Keratinocyte (primary cell): ENCODE data around the gene SEC14L1. TPM values are rescaled to one million over a fixed set of nuclear protein-coding genes. Genes with fewer than 3 reads are reported as not detected.
"Not testable (repeated sequence)": the region's sequence is repeated elsewhere in the genome, so short reads cannot be mapped to it uniquely, and the experiment has no call there.

Experiments
- DNase-seq: peaks from one replicate; pipeline ENCODE4 v3.0.0-alpha.2; 2011; ENCODE audit warnings: low read depth, missing footprints, low spot score
- FAIRE-seq: peaks from 2 replicates; lab custom pipeline; 2011; peaks lifted over from hg19 to GRCh38; lab: Jason Lieb, UNC
- H2AFZ ChIP-seq: 2 replicates; pipeline ENCODE4 v1.6.0; 2012; ENCODE audit warnings: low read length, control low read depth, inconsistent platforms; ENCODE audit not compliant: control insufficient read depth
- H3K27ac ChIP-seq: 2 replicates; pipeline ENCODE4 v1.5.1; 2011; ENCODE audit warnings: low read length; ENCODE audit not compliant: control insufficient read depth, insufficient read depth
- H3K27me3 ChIP-seq: 3 replicates; pipeline ENCODE4 v1.6.0; 2011; ENCODE audit warnings: low read length; ENCODE audit not compliant: control insufficient read depth, insufficient read depth; ENCODE audit errors: extremely low read depth
- H3K36me3 ChIP-seq, 2 experiments: 2 replicates in 1 of 2; 3 replicates in 1 of 2; pipeline ENCODE4 v1.5.1; 2011; ENCODE audit warnings: low read length in 2 of 2, mild to moderate bottlenecking in 1 of 2; ENCODE audit not compliant: control insufficient read depth in 2 of 2, insufficient read depth in 2 of 2; ENCODE audit errors: extremely low read depth in 1 of 2
- H3K4me1 ChIP-seq: 3 replicates; pipeline ENCODE4 v1.5.1; 2011; ENCODE audit warnings: low read length; ENCODE audit not compliant: control insufficient read depth, insufficient read depth; ENCODE audit errors: extremely low read depth
- H3K4me2 ChIP-seq: 3 replicates; pipeline ENCODE4 v1.6.0; 2011; ENCODE audit warnings: low read depth, low read length; ENCODE audit not compliant: control insufficient read depth, insufficient read depth; ENCODE audit errors: extremely low read depth
- H3K4me3 ChIP-seq, 3 experiments: fragments of 200-600 bp in 1 of 3; sonication (generic) in 1 of 3; 2 replicates in 2 of 3; 3 replicates in 1 of 3; pipeline ENCODE4 v1.5.1; 2011 to 2016; ENCODE audit warnings: low read length in 3 of 3, mild to moderate bottlenecking in 3 of 3, control low read depth in 2 of 3, inconsistent platforms in 1 of 3, low read depth in 1 of 3, mixed read lengths in 1 of 3, mixed run types in 1 of 3, moderate library complexity in 1 of 3; ENCODE audit not compliant: control insufficient read depth in 2 of 3, insufficient read depth in 2 of 3; ENCODE audit errors: extremely low read depth in 1 of 3
- H3K79me2 ChIP-seq: 2 replicates; pipeline ENCODE4 v1.6.0; 2012; ENCODE audit warnings: low read length; ENCODE audit not compliant: control insufficient read depth, insufficient read depth
- H3K9ac ChIP-seq: 3 replicates; pipeline ENCODE4 v1.6.0; 2011; ENCODE audit warnings: low read length; ENCODE audit not compliant: control insufficient read depth, insufficient read depth; ENCODE audit errors: extremely low read depth
- H3K9me1 ChIP-seq: 3 replicates; pipeline ENCODE4 v1.6.0; 2011; ENCODE audit warnings: low read length; ENCODE audit not compliant: control insufficient read depth, insufficient read depth; ENCODE audit errors: extremely low read depth
- H3K9me3 ChIP-seq: 2 replicates; pipeline ENCODE4 v1.5.1; 2012; ENCODE audit warnings: low read depth, low read length; ENCODE audit not compliant: control insufficient read depth
- H4K20me1 ChIP-seq: 3 replicates; pipeline ENCODE4 v1.6.0; 2011; ENCODE audit warnings: low read length; ENCODE audit not compliant: control insufficient read depth, insufficient read depth; ENCODE audit errors: extremely low read depth
- CTCF ChIP-seq, 3 experiments: IDR thresholded peaks in 1 of 3; conservative IDR thresholded peaks in 1 of 3; optimal IDR thresholded peaks in 1 of 3; 2 replicates in 2 of 3; 3 replicates in 1 of 3; pipeline versions ENCODE3 to v1.5.1; 2011; ENCODE audit warnings: low read length in 3 of 3, mild to moderate bottlenecking in 3 of 3, moderate library complexity in 2 of 3, control low read depth in 1 of 3, inconsistent platforms in 1 of 3; ENCODE audit not compliant: insufficient read depth in 2 of 3; ENCODE audit errors: extremely low read depth in 1 of 3
- EZH2 ChIP-seq: IDR thresholded peaks from one replicate; pipeline ENCODE4 v1.6.1; 2012; ENCODE audit warnings: inconsistent platforms, mild to moderate bottlenecking, low read length, moderate library complexity
- dilution Hi-C: fragments of 300-500 bp; cut with MboI; formaldehyde crosslinking; loops from one replicate; pipeline ENCODE4 v1.7.0; 2020; ENCODE audit warnings: low sequenced_read_pairs; ENCODE audit not compliant: extremely low pct_ligation_motif_present
- polyA plus RNA-seq, 5 experiments: library from polyadenylated mRNA; depleted of rRNA in 3 of 5; stranded (reverse) in 3 of 5; stranded (forward) in 1 of 5; unstranded in 1 of 5; fragments of >200 nt; gene quantifications; 1 replicate in 1 of 5; 2 replicates in 3 of 5; 3 replicates in 1 of 5; pipeline versions ENCODE4 v1.2.1 to v1.2.3, GENCODE V29; 2011 to 2012; ENCODE audit warnings: missing spikeins in 2 of 5, low read depth in 1 of 5, low replicate concordance in 1 of 5

SEC14L1 gene
- polyA plus RNA-seq, 1 donor (not counting 4 experiments of a cell fraction or from before 2014, with no cell fraction given), result 35.6 TPM

- H3K9me1 ChIP-seq, result no peaks in the 10 kb centered on the region
- H3K27me3 ChIP-seq, result no peaks in the 10 kb centered on the region
- H3K4me2 ChIP-seq, result no peak overlapping the region
- H2AFZ ChIP-seq, result no peak overlapping the region
- H3K4me3 ChIP-seq, result no peak overlapping the region
- DNase-seq, result no peak
- H3K79me2 ChIP-seq, result no peaks in the 10 kb centered on the region
- no peak overlapping the region for H3K9ac ChIP-seq
- FAIRE-seq, result no peak
- H3K36me3 ChIP-seq, result peaks cover 7 to 11% of the 10 kb centered on the region in 2 experiments
- no peak overlapping the region for H3K27ac ChIP-seq
- H3K4me1 ChIP-seq, result peaks cover 10% of the 10 kb centered on the region
- dilution Hi-C loops, result no loop called here
- H3K9me3 ChIP-seq, result no peaks in the 10 kb centered on the region
- no peaks in the 10 kb centered on the region for H4K20me1 ChIP-seq
- TF ChIP-seq EZH2 (no peak), CTCF (optimal IDR thresholded peaks at IDR 0.05 in 1 of 3, IDR thresholded peaks at IDR 0.05 in 1 of 3, conservative IDR thresholded peaks at IDR 0.05 in 1 of 3; ENCODE audit: extremely low read depth in 1 of 3, insufficient read depth in 2 of 3, low read length in 3 of 3) (no peak)
Measured at GRCh38 chr17:77099997-77100396, 40.8 kb upstream of the SEC14L1 start.

GRCh38 chr17:77101521-77102410 lies 39.0 kb upstream of the SEC14L1 start:
- H3K79me2 ChIP-seq, result no peaks in the 10 kb centered on the region
- H3K9me3 ChIP-seq, result no peaks in the 10 kb centered on the region
- DNase-seq (no peak), FAIRE-seq (no peak)
- H3K4me1 ChIP-seq, result peaks cover 6% of the 10 kb centered on the region
- no peaks in the 10 kb centered on the region for H3K27me3 ChIP-seq
- dilution Hi-C loops, result no loop called here
- H2AFZ ChIP-seq, result no peak overlapping the region
- H3K36me3 ChIP-seq, result peaks cover 4 to 7% of the 10 kb centered on the region in 2 experiments
- no peak overlapping the region for H3K4me2 ChIP-seq
- TF ChIP-seq CTCF (optimal IDR thresholded peaks at IDR 0.05 in 1 of 3, IDR thresholded peaks at IDR 0.05 in 1 of 3, conservative IDR thresholded peaks at IDR 0.05 in 1 of 3; ENCODE audit: extremely low read depth in 1 of 3, insufficient read depth in 2 of 3, low read length in 3 of 3) (no peak), EZH2 (no peak)
- no peak overlapping the region for H3K4me3 ChIP-seq
- H4K20me1 ChIP-seq, result no peaks in the 10 kb centered on the region
- no peak overlapping the region for H3K9ac ChIP-seq
- no peaks in the 10 kb centered on the region for H3K9me1 ChIP-seq
- H3K27ac ChIP-seq, result no peak overlapping the region

- H3K9me1 ChIP-seq, H3K27me3 ChIP-seq, H3K79me2 ChIP-seq, H3K4me2 ChIP-seq, H2AFZ ChIP-seq, H3K4me3 ChIP-seq, H3K27ac ChIP-seq, DNase-seq, H3K36me3 ChIP-seq, FAIRE-seq, H4K20me1 ChIP-seq, H3K9me3 ChIP-seq, dilution Hi-C loops, H3K4me1 ChIP-seq, H3K9ac ChIP-seq: not testable (repeated sequence)
Measured at GRCh38 chr17:77102411-77103134, 38.2 kb upstream of the SEC14L1 start.
